SU-DHL-6 (cell line): Measurements from ENCODE around the gene DNAAF5.

ENCODE experiments used
- H2AFZ ChIP-seq: fragments of 200-600 bp; sonication (generic); 2 replicates; pipeline ENCODE4 v1.6.1; 2014; ENCODE audit warnings: low read depth, mild to moderate bottlenecking, moderate library complexity, mixed read lengths, antibody characterized with exemption, low read length; ENCODE audit not compliant: severe bottlenecking
- H3F3A ChIP-seq: fragments of 200-600 bp; shearing (Covaris generic); 2 replicates; pipeline ENCODE4 v1.6.0; 2016; ENCODE audit warnings: antibody characterized with exemption, mild to moderate bottlenecking; ENCODE audit not compliant: insufficient read depth
- H3K27ac ChIP-seq: fragments of 200-600 bp; sonication (generic); 2 replicates; pipeline ENCODE4 v1.5.1; 2016; ENCODE audit warnings: low read depth, mild to moderate bottlenecking, low read length, moderate library complexity, mixed read lengths
- H3K27me3 ChIP-seq: fragments of 200-600 bp; sonication (generic), shearing (Covaris generic); 2 replicates; pipeline ENCODE4 v1.6.0; 2014; ENCODE audit warnings: mild to moderate bottlenecking, low read length
- H3K36me3 ChIP-seq: fragments of 200-600 bp; sonication (generic); 2 replicates; pipeline ENCODE4 v1.6.1; 2014; ENCODE audit warnings: mild to moderate bottlenecking, low read length, mixed read lengths
- H3K4me2 ChIP-seq: fragments of 300-600, 200-600 bp; shearing (Covaris generic), sonication (generic); 2 replicates; pipeline ENCODE4 v1.6.0; 2014; ENCODE audit warnings: low read length, low read depth, mild to moderate bottlenecking; ENCODE audit not compliant: poor library complexity, severe bottlenecking
- H3K4me3 ChIP-seq: fragments of 200-600 bp; sonication (generic); 2 replicates; pipeline ENCODE4 v1.5.1; 2014; ENCODE audit warnings: antibody characterized with exemption, low read length, mild to moderate bottlenecking, mixed read lengths; ENCODE audit not compliant: insufficient read depth, poor library complexity, severe bottlenecking
- H3K79me2 ChIP-seq: fragments of 200-600 bp; sonication (generic); 2 replicates; pipeline ENCODE4 v1.6.1; 2014; ENCODE audit warnings: mild to moderate bottlenecking, low read length, moderate library complexity; ENCODE audit not compliant: insufficient read depth
- H3K9ac ChIP-seq: fragments of 200-600 bp; sonication (generic); 2 replicates; pipeline ENCODE4 v1.7.0; 2014; ENCODE audit warnings: mild to moderate bottlenecking, low read length
- H3K9me2 ChIP-seq: fragments of 200-600 bp; sonication (generic); replicated peaks from 2 replicates; pipeline ENCODE4 v1.6.1; 2014; ENCODE audit warnings: low read length; ENCODE audit not compliant: insufficient read depth
- H3K9me3 ChIP-seq: fragments of 200-600 bp; sonication (generic); 2 replicates; pipeline ENCODE4 v1.6.1; 2014; ENCODE audit warnings: low read length, mixed read lengths; ENCODE audit not compliant: insufficient read depth
- H4K20me1 ChIP-seq: fragments of 200-600 bp; sonication (generic); 2 replicates; pipeline ENCODE4 v1.6.1; 2014; ENCODE audit warnings: low read depth, mild to moderate bottlenecking, antibody characterized with exemption, low read length, moderate library complexity, mixed read lengths
- EZH2phosphoT487 ChIP-seq: fragments of 200-600 bp; sonication (generic), shearing (Covaris generic); conservative IDR thresholded peaks from 2 replicates; pipeline ENCODE4 v1.6.1; 2018; ENCODE audit warnings: mild to moderate bottlenecking, antibody characterized with exemption, low read length, moderate library complexity, mixed read lengths
- TF ChIP-seq, protein P1 (sequence below): fragments of 200-600 bp; sonication (generic); IDR thresholded peaks from one replicate; pipeline ENCODE4 v1.5.1; 2017; ENCODE audit warnings: antibody characterized with exemption, mild to moderate bottlenecking, low read length, moderate library complexity; ENCODE audit not compliant: insufficient read depth, poor library complexity, severe bottlenecking

DNAAF5 gene

DNA sequence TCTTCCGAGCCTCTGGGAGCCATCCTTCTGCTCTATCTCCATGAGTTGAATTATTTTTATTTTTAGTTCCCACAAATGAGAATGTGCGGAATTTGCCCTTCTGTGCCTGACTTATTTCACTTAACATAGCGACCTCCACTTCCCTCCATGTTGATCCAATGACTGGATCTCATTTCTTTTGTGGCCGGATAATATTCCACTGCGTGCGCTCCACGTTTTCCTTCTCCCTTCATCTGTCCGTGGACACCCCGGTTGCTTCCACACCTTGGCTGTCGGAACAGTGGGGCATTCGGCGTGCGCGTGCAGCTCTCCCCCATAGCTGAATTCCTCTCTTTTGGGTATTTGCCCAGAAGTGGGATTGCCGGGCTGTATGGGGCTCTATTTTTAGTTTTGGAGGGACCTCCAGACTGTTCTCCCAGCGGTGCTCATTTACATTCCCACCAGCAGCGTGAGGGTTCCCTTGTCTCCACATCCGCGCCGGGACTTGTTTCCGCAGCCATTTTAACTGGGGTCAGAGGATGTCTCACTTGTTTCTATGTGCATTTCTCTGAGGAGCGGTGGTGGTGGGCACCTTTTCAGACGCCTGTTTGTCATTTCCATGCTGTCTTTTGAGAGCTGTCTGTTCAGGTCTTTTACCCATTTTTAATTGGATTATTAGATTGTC lies 54.8 kb downstream of the DNAAF5 start:
- no peaks in the 10 kb centered on the region for H3K36me3 ChIP-seq
- no peaks in the 10 kb centered on the region for H3K9me3 ChIP-seq
- H3K4me2 ChIP-seq: no peak overlapping the region

DNA sequence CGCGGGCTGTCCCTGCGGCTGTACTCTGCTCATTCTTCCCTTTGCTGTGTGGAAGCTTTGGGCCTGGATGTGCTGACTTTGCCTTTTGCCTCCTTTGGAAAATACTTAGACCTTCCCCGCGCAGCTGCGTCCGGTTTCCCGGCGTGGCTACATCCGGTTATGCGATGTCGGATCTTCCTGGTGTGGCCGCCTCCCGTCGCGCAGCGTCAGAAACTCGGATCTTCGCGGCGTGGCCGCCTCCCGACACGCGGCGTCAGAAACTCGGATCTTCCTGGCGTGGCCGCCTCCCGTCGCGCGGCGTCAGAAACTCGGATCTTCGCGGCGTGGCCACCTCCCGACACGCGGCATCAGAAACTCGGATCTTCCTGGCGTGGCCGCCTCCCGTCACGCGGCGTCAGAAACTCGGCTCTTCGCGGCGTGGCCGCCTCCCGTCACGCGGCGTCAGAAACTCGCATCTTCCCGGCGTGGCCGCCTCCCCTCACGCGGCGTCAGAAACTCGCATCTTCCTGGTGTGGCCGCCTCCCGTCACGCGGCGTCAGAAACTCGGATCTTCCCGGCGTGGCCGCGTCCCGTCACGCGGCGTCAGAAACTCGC lies 55.5 kb downstream of the DNAAF5 start:
- H3F3A ChIP-seq: peaks cover 4% of the 10 kb centered on the region
- no peaks in the 10 kb centered on the region for H3K9me3 ChIP-seq
- H3K4me3 ChIP-seq: no peak overlapping the region
- H3K9me2 ChIP-seq: no peaks in the 10 kb centered on the region
- H3K9ac ChIP-seq: no peak overlapping the region
- no peak overlapping the region for H2AFZ ChIP-seq
- no peaks in the 10 kb centered on the region for H3K36me3 ChIP-seq
- H3K79me2 ChIP-seq: no peaks in the 10 kb centered on the region
- H3K27me3 ChIP-seq: no peaks in the 10 kb centered on the region
- H3K27ac ChIP-seq: no peak overlapping the region
- H4K20me1 ChIP-seq: no peaks in the 10 kb centered on the region
- H3K4me2 ChIP-seq: no peak overlapping the region
- no peak for TF ChIP-seq EZH2phosphoT487
- TF ChIP-seq, protein P1, sequence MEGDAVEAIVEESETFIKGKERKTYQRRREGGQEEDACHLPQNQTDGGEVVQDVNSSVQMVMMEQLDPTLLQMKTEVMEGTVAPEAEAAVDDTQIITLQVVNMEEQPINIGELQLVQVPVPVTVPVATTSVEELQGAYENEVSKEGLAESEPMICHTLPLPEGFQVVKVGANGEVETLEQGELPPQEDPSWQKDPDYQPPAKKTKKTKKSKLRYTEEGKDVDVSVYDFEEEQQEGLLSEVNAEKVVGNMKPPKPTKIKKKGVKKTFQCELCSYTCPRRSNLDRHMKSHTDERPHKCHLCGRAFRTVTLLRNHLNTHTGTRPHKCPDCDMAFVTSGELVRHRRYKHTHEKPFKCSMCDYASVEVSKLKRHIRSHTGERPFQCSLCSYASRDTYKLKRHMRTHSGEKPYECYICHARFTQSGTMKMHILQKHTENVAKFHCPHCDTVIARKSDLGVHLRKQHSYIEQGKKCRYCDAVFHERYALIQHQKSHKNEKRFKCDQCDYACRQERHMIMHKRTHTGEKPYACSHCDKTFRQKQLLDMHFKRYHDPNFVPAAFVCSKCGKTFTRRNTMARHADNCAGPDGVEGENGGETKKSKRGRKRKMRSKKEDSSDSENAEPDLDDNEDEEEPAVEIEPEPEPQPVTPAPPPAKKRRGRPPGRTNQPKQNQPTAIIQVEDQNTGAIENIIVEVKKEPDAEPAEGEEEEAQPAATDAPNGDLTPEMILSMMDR: no peak

More for the DNA sequence above, 54.8 kb downstream of the DNAAF5 start:
- no peaks in the 10 kb centered on the region for H3K79me2 ChIP-seq
- H3K9ac ChIP-seq: no peak overlapping the region
- peaks cover 4% of the 10 kb centered on the region for H3F3A ChIP-seq
- H3K9me2 ChIP-seq: no peaks in the 10 kb centered on the region
- no peak overlapping the region for H2AFZ ChIP-seq
- TF ChIP-seq, protein P1: no peak
- no peak for TF ChIP-seq EZH2phosphoT487
- no peaks in the 10 kb centered on the region for H4K20me1 ChIP-seq
- H3K27ac ChIP-seq: no peak overlapping the region
- no peak overlapping the region for H3K4me3 ChIP-seq
- no peaks in the 10 kb centered on the region for H3K27me3 ChIP-seq

- H3F3A ChIP-seq: peaks cover 4% of the 10 kb centered on the region
- H3K9ac ChIP-seq: no peak overlapping the region
- H2AFZ ChIP-seq: no peak overlapping the region
- no peak overlapping the region for H3K4me2 ChIP-seq
- H3K36me3 ChIP-seq: peaks cover under 1% of the 10 kb centered on the region; the same call in 1 of the 2 replicates
- no peak overlapping the region for H3K4me3 ChIP-seq
- H4K20me1 ChIP-seq: no peaks in the 10 kb centered on the region
- TF ChIP-seq, protein P1: no peak
- no peak for TF ChIP-seq EZH2phosphoT487
- no peaks in the 10 kb centered on the region for H3K79me2 ChIP-seq
- H3K9me2 ChIP-seq: no peaks in the 10 kb centered on the region
- H3K27ac ChIP-seq: no peak overlapping the region
- H3K9me3 ChIP-seq: no peaks in the 10 kb centered on the region
- no peaks in the 10 kb centered on the region for H3K27me3 ChIP-seq
Measured at GRCh38 chr7:782718-783449, 56.4 kb downstream of the DNAAF5 start.
